ENCODE measurements around the gene CLCN7.

The CLCN7 gene

GRCh38 chr16:1502092-1503004, 27.5 kb upstream of the CLCN7 start:
- DNase-seq, result no peak

DNA sequence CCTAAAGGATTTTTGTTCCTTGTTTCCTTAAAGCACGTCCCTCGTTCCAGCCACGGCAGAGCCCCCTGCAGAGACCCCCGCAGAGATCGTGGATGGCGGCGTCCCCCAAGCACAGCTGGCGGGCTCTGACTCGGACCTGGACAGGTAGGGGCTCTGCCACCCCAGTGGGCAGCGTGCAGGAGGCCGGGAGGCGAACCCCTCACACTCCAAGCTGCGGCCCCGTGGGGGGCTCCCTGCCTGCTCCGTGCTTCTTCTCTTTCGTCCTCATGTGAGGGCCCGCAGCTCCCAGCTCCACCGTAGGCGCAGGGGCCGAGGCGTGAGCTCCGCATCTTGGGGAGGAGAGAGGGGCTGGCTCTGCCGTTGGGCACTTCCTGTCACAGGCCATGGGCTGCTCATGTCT, 26.8 kb upstream of the CLCN7 start:
- no peak for DNase-seq

GRCh38 chr16:1500465-1501150, 25.8 kb upstream of the CLCN7 start:
- DNase-seq, result no peak

DNA sequence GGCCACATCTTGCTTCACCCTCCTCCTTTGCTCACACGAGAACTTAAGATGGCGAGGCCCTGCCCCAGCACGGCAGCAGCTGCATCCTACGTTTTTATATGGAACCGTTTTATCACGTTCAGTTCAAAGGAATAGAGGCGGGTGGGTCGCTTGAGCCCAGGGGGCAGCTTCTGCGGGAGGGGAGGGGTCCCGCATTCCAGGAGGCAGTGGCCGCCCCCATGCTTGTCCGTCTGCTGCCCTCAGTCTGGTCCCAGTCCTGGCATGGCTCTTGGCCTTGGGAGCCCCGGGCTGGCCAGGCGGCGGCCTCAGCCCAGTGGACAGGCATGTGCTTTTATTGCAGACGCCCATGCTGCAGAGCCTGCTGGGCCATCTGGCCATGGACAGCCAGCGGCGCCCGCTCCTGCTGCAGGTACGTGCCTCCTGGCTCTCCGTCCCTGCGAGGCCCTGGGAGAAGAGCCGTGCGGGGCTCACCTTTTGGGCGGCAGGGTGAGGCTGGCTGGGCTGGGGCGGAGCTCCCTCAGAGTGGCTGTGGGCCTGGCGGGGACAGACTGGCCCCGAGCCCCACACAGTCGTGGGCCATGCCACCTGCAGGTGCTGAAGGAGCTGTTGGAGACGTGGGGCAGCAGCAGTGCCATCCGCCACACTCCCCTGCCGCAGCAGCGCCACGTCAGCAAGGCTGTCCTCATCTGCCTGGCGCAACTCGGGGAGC, 25.1 kb upstream of the CLCN7 start:
- no peak for DNase-seq

DNA sequence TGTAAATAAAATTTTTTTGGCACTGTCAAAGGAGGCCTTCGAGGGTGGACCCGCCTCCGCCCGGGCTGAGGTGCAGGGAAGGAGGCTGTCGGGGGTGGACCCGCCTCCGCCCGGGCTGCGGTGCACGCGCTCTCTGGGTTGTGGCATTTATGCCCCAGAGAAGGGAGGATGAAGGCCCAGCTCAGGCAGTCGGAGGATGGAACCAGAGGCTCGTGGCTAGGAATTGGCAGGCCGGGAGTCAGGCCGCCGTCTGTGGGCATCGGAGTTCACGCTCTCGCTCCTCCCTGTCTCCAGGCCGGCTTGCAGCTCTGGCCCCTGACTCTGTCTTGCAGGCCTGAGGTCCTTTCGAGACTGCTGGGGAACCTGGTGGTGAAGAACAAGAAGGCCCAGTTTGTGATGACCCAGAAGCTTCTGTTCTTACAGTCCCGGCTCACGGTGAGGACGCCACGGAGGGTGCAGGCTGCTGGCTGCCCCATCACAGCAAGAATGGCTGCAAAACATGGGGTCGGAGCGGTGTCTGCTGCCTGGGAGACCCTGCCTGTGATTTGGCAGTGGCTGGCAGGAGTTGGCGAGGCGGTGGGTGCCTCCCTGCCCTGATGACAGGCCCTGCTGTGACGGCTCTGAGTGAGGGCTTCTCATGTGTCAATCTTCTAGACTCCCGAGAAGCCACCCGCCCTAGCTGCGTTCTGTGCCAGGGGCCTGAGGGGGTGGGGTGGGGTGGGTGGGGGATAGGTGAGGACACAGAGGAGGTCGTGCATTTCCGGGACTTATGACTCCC, 24.3 kb upstream of the CLCN7 start:
- no peak for DNase-seq

- no peak for DNase-seq
Observed at GRCh38 chr16:1497014-1497598, 22.3 kb upstream of the CLCN7 start.

DNA sequence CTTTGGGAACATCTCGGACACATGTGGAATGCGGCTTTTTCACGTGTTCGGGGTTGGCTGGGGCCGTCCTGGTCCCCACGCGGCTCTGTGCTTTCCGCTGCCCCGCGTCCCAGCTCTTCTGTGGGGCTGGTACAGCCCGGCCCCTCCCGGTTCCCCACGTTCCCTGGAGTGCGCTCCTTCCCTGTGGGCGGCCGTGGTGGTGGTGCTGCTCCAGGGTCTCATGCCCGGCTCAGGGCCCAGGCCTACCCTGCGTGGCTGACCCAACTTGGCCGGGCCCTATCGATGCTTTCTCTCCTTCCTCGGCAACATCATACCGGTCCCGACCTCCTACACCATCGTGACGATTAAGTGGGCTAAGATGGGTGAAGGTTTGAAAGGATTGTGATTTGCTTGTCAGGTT, 21.6 kb upstream of the CLCN7 start:
- no peak for DNase-seq

DNA sequence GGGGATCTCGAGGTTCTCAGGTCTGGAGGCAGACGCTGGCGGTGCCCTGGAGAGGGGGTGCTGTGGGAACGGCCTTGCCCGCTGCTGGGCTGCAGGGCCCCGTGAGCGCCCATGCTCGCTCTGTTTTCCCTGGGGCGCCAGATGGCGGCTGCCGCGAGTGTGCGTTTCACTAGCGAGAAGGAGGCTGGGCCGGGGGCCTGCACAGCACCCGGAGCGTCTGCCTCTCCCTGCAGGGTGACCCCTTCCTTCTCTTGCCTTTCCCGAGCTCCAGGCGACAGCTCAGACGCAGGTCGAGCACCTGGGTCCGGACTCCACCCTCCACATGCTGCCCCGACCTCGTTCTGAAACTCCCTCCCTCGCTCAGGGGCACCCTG, 21.0 kb upstream of the CLCN7 start:
- DNase-seq, result no peak

DNA sequence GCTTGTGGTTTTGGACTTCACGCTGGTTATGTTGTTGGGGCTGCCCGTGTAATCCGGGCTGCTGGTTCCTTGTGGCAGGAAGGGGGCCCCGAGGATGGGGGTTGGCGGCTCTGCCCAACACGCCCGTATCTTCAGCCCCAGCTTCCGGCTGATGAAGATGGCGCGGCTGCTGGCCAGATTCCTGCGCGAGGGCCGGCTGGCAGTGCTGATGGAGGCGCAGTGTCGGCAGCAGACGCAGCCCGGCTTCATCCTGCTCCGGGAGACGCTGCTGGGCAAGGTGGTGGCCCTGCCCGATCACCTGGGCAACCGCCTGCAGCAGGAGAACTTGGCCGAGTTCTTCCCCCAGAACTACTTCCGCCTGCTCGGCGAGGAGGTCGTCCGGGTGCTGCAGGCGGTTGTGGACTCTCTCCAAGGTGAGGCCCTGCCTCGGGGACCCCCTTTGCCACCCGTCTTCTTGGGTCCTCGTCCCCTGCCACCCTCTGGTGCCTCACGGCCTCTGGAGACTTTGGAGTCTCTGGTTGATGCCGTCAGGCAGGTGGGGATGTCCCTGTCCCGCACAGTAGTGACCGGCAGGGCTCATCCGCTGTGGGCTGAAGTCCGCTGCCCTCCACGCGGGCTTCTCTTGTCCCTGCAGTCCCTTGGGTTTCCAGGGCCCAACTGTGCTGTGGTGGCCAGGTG, 20.5 kb upstream of the CLCN7 start:
- DNase-seq, result no peak

DNA sequence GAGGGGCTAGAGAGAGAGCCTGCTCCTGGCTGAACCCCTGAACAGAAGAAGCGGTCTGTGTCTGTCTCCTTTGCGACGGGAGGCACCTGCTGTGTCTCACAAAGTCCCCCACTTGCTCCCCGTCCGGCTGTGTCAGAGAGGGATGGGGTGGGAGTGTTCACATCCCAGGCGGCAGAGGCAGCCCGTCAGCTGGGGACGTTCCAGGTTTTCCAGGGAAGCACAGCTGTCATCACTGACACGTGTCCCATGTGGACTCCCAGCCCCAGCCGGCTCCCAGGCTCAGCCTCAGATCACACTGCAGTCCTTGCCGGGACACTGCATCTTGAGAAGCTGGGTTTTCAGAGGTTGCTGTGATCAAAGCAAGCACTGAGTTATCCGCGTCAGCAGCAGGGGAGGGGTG, 19.9 kb upstream of the CLCN7 start:
- DNase-seq, result no peak

GRCh38 chr16:1494129-1494640, 19.4 kb upstream of the CLCN7 start:
- no peak for DNase-seq

DNA sequence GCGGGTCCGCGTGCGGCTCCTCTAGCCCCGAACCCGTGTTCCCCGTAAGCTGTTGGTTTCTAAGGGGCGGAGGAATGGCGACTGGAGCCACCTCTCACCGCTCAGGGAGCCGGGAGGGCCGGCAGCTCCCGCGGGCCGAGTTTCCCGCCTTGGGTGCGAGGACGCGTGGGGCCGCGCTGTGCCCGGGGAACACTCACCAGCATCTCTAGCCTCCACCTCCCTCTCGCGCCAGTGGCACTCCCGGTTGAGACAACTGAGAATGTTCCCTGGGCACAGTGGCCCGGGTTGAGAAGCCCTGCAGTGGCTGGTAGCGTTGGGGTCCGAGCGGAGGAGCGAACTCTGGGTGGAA, 18.9 kb upstream of the CLCN7 start:
- no peak for DNase-seq

- peak; percentile 57 for DNase-seq
Observed at GRCh38 chr16:1492923-1493745, 18.3 kb upstream of the CLCN7 start, which contains the start of gene TELO2. Gene TELO2 (plus strand): TSS chr16:1493360. CDS start chr16:1494282, 922 bp downstream.

GRCh38 chr16:1492082-1492922, 17.5 kb upstream of the CLCN7 start:
- no peak for DNase-seq

DNA sequence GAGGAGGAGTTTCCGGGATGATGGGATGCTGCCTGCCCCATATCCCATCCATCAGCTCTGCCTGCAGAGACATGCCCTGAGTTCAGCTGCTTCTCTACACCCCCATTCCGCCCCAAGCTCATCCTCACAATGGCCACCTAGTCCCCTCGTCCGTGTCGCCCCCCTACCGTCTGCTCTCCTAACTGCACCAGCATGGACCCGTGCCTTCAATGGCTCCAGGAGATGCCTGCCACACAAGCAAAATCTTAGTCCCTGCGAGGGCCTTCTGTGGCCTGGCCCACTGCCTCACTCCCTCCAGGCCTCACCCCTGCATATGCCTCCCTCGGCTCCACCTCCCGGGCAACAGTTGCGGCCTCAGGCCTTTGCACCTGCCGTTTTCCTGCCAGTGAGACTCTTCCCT, 16.5 kb upstream of the CLCN7 start:
- DNase-seq, result no peak

DNA sequence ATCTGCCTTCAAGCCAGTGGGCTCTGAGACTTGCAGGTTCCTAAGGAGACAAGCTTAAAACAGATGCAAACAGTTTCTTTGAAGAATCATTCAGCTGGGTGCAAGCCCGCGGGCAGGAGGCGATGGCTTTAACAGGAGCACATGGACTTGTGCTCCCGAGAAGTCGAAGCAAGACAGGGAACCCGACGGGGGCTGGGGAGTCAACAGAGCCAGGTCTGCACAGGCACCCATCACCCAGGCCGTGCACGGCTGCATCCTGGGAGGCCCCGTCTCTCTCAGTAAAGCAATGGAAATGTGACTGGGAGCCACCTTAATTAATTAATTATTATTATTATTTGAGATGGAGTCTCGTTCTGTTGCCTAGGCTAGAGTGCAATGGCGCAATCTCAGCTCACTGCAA, 14.2 kb upstream of the CLCN7 start:
- DNase-seq, result no peak

- DNase-seq, result no peak
Observed at GRCh38 chr16:1488619-1489018, 13.8 kb upstream of the CLCN7 start, which contains the start of gene PTX4. Gene PTX4 (minus strand): TSS chr16:1488944. CDS start chr16:1488909, 35 bp downstream.

DNA sequence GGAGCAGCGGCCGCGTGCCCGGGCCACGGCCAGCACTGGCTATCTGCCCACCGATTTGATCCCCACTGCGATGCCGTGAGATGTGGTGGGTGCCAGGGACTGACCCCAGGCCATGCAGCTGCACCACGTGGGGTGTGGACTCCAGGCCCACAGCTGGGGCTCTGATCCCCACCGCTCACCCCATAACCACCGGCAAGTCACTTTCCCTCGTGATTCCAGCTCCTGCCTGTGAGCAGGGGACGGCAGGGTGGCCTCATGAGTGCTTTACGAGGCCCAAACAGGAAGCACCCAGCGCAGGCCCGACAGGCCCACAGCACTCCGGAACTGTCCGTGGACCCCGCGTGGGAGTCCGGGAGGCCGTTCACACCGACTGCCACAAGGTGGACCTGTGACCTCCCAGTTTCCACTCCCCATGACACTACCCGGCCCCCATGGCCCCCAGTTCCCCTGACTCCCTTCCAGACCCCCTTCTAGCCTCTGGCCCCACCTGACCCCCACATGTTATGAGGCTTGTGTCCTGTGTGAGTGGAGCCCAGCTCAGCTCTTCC, 13.3 kb upstream of the CLCN7 start:
- no peak for DNase-seq

DNA sequence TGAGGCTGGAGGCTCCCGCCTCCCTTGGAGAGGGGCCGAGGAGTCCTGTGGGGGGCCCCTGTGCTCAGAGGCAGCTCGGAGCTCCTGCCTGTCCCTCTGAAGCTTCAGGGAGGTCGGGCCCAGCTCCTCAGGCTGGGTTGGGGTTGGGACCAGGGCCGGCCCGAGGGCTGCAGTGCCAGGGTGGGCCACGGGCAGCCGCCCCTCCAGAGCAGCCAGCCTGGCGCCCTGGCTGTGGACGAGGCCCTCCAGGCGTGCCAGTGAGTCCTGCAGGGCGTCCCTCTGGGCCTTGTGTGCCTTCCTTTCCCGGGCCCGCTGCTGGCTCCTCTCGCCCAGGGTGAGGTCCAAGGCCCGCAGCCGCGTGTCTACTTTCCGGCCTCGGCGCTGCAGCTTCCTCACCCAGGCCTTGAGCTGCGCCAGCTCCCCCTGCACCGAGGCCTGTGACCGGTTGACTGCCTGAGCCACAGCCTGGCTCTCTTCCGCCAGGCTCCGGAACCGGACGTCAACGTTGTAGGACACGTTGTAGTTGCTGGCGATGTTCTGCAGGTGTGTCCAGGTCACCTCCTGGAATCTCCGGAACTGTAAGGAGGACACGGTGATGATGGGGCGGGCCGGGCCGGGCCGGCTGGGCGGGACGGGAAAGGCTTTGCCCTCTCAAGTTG, 12.7 kb upstream of the CLCN7 start:
- no peak for DNase-seq

All from NCI-H2107 (cell line).